GM18507 (cell line): ENCODE data around the gene TMEM126B.
"Not testable (repeated sequence)": the region's sequence is repeated elsewhere in the genome, so short reads cannot be mapped to it uniquely, and the experiment has no call there.

Source experiments
- DNase-seq: peaks from one replicate; pipeline ENCODE4 v3.0.0; 2011; ENCODE audit warnings: low read depth; ENCODE audit not compliant: insufficient read length; ENCODE audit errors: extremely low spot score
- FAIRE-seq: peaks from 2 replicates; lab custom pipeline; 2011; peaks lifted over from hg19 to GRCh38; lab: Jason Lieb, UNC

TMEM126B gene

GRCh38 chr11:85627998-85628770 is at the start of gene TMEM126B:
Gene TMEM126B, plus strand, starts transcription at chr11:85628593. Its CDS starts 15 bp downstream, at chr11:85628608.
- DNase-seq (peak; percentile 81), FAIRE-seq (peak; percentile 95)

GRCh38 chr11:85582111-85582510 is 46.3 kb upstream of the TMEM126B start:
- DNase-seq = no peak
- FAIRE-seq = no peak

GRCh38 chr11:85589373-85589772 is 39.0 kb upstream of the TMEM126B start:
- FAIRE-seq = no peak
- no peak for DNase-seq

GRCh38 chr11:85590848-85591483 is 37.4 kb upstream of the TMEM126B start:
- FAIRE-seq (no peak), DNase-seq (no peak)

GRCh38 chr11:85595285-85595884 is 33.0 kb upstream of the TMEM126B start:
- peak; percentile 11 for DNase-seq
- peak; percentile 67 for FAIRE-seq

- FAIRE-seq (no peak), DNase-seq (no peak)
Observed at GRCh38 chr11:85596886-85597285, 31.5 kb upstream of the TMEM126B start.

GRCh38 chr11:85599083-85599482 is 29.3 kb upstream of the TMEM126B start:
- DNase-seq (no peak), FAIRE-seq (no peak)

- no peak for DNase-seq
- FAIRE-seq = no peak
Observed at GRCh38 chr11:85602526-85603213, 25.7 kb upstream of the TMEM126B start.

GRCh38 chr11:85603220-85603619 is 25.2 kb upstream of the TMEM126B start:
- DNase-seq = no peak
- FAIRE-seq = no peak

- DNase-seq, FAIRE-seq: not testable (repeated sequence)
Observed at GRCh38 chr11:85606237-85606636, 22.2 kb upstream of the TMEM126B start.

GRCh38 chr11:85608621-85609020 is 19.8 kb upstream of the TMEM126B start:
- not testable (repeated sequence) for DNase-seq, FAIRE-seq

GRCh38 chr11:85609286-85609685 is 19.1 kb upstream of the TMEM126B start:
- not testable (repeated sequence) for DNase-seq, FAIRE-seq

GRCh38 chr11:85611643-85612042 is 16.8 kb upstream of the TMEM126B start:
- not testable (repeated sequence) for DNase-seq, FAIRE-seq

- no peak for DNase-seq
- no peak for FAIRE-seq
Observed at GRCh38 chr11:85619499-85619898, 8.9 kb upstream of the TMEM126B start.

- no peak for DNase-seq
- no peak for FAIRE-seq
Observed at GRCh38 chr11:85620256-85620655, 8.1 kb upstream of the TMEM126B start.

GRCh38 chr11:85626496-85626895 is 1.9 kb upstream of the TMEM126B start:
- DNase-seq = no peak
- FAIRE-seq = no peak

- DNase-seq = no peak
- FAIRE-seq = peak; percentile 35
Observed at GRCh38 chr11:85627332-85627997, 928 bp upstream of the TMEM126B start, which contains the start of gene DLG2. Gene DLG2, minus strand, starts transcription at chr11:85627344.

- DNase-seq (no peak), FAIRE-seq (peak; percentile 56)
Observed at GRCh38 chr11:85628771-85629341, 463 bp downstream of the TMEM126B start.

- no peak for DNase-seq
- FAIRE-seq = no peak
Observed at GRCh38 chr11:85634747-85635146, 6.4 kb downstream of the TMEM126B start.
